ENCODE results near the gene CAMSAP2.

CAMSAP2 gene

GRCh38 chr1:200738327-200738948 lies at the start of gene CAMSAP2:
TSS of gene CAMSAP2 (plus strand) at chr1:200738893. CDS start at chr1:200739828, 935 bp downstream.
- DNase-seq (ENCODE audit: low spot score), result peak; percentile 99

GRCh38 chr1:200692316-200692715 lies 46.4 kb upstream of the CAMSAP2 start:
- DNase-seq (ENCODE audit: low spot score), result no peak

- no peak for DNase-seq (ENCODE audit: low spot score)
Measured at GRCh38 chr1:200693327-200693726, 45.4 kb upstream of the CAMSAP2 start.

GRCh38 chr1:200694738-200695137 lies 44.0 kb upstream of the CAMSAP2 start:
- no peak for DNase-seq (ENCODE audit: low spot score)

GRCh38 chr1:200699871-200700270 lies 38.8 kb upstream of the CAMSAP2 start:
- no peak for DNase-seq (ENCODE audit: low spot score)

GRCh38 chr1:200704986-200705500 lies 33.6 kb upstream of the CAMSAP2 start:
- DNase-seq (ENCODE audit: low spot score), result no peak

- no peak for DNase-seq (ENCODE audit: low spot score)
Measured at GRCh38 chr1:200706111-200706814, 32.4 kb upstream of the CAMSAP2 start.

- no peak for DNase-seq (ENCODE audit: low spot score)
Measured at GRCh38 chr1:200707116-200707515, 31.6 kb upstream of the CAMSAP2 start.

- no peak for DNase-seq (ENCODE audit: low spot score)
Measured at GRCh38 chr1:200708161-200708560, 30.5 kb upstream of the CAMSAP2 start.

- no peak for DNase-seq (ENCODE audit: low spot score)
Measured at GRCh38 chr1:200708769-200709168, 29.9 kb upstream of the CAMSAP2 start.

- no peak for DNase-seq (ENCODE audit: low spot score)
Measured at GRCh38 chr1:200710166-200710565, 28.5 kb upstream of the CAMSAP2 start.

GRCh38 chr1:200714504-200715187 lies 24.0 kb upstream of the CAMSAP2 start:
- no peak for DNase-seq (ENCODE audit: low spot score)

- no peak for DNase-seq (ENCODE audit: low spot score)
Measured at GRCh38 chr1:200720199-200720598, 18.5 kb upstream of the CAMSAP2 start.

GRCh38 chr1:200724064-200724463 lies 14.6 kb upstream of the CAMSAP2 start:
- no peak for DNase-seq (ENCODE audit: low spot score)

GRCh38 chr1:200727257-200727656 lies 11.4 kb upstream of the CAMSAP2 start:
- no peak for DNase-seq (ENCODE audit: low spot score)

- no peak for DNase-seq (ENCODE audit: low spot score)
Measured at GRCh38 chr1:200729863-200730262, 8.8 kb upstream of the CAMSAP2 start.

GRCh38 chr1:200731654-200732332 lies 6.9 kb upstream of the CAMSAP2 start:
- no peak for DNase-seq (ENCODE audit: low spot score)

GRCh38 chr1:200732438-200732837 lies 6.3 kb upstream of the CAMSAP2 start:
- DNase-seq (ENCODE audit: low spot score), result no peak

GRCh38 chr1:200733907-200734306 lies 4.8 kb upstream of the CAMSAP2 start:
- no peak for DNase-seq (ENCODE audit: low spot score)

GRCh38 chr1:200737647-200738291 lies 924 bp upstream of the CAMSAP2 start:
- no peak for DNase-seq (ENCODE audit: low spot score)

- peak; percentile 90 for DNase-seq (ENCODE audit: low spot score)
Measured at GRCh38 chr1:200738949-200739651, 407 bp downstream of the CAMSAP2 start.
